Measurements from ENCODE around the gene CAPS2. TPM values are rescaled to one million over a fixed set of nuclear protein-coding genes. Genes with fewer than 3 reads are reported as not detected.

CAPS2 gene
- polyA plus RNA-seq, 6 donors from 2014 or later = 2.1 to 9.4 (median 4.0) TPM

- H3K36me3 Mint-ChIP-seq = no peaks in the 10 kb centered on the region
- ATAC-seq (ENCODE audit: low read depth in 2 of 2) = no peak
- H3K9me3 Mint-ChIP-seq = no peaks in the 10 kb centered on the region
- H3K27ac Mint-ChIP-seq = no peak overlapping the region
- no peak overlapping the region for H3K4me3 Mint-ChIP-seq
- DNase-seq = no peak
- no peaks in the 10 kb centered on the region for H3K27me3 Mint-ChIP-seq
- H3K4me1 Mint-ChIP-seq = no peaks in the 10 kb centered on the region
Measured at GRCh38 chr12:75291014-75291413, 39.1 kb downstream of the CAPS2 start.

GRCh38 chr12:75289753-75290152 is 40.4 kb downstream of the CAPS2 start:
- no peak for DNase-seq
- no peaks in the 10 kb centered on the region for H3K9me3 Mint-ChIP-seq
- H3K4me1 Mint-ChIP-seq = no peaks in the 10 kb centered on the region
- ATAC-seq (ENCODE audit: low read depth in 2 of 2) = no peak
- H3K36me3 Mint-ChIP-seq = no peaks in the 10 kb centered on the region
- no peak overlapping the region for H3K4me3 Mint-ChIP-seq
- H3K27ac Mint-ChIP-seq = no peak overlapping the region
- H3K27me3 Mint-ChIP-seq = no peaks in the 10 kb centered on the region

- no peaks in the 10 kb centered on the region for H3K4me1 Mint-ChIP-seq
- no peak overlapping the region for H3K27ac Mint-ChIP-seq
- H3K9me3 Mint-ChIP-seq = no peaks in the 10 kb centered on the region
- DNase-seq (no peak), ATAC-seq (ENCODE audit: low read depth in 2 of 2) (no peak)
- no peak overlapping the region for H3K4me3 Mint-ChIP-seq
- H3K36me3 Mint-ChIP-seq = no peaks in the 10 kb centered on the region
- no peaks in the 10 kb centered on the region for H3K27me3 Mint-ChIP-seq
Measured at GRCh38 chr12:75288860-75289259, 41.3 kb downstream of the CAPS2 start.

DNA sequence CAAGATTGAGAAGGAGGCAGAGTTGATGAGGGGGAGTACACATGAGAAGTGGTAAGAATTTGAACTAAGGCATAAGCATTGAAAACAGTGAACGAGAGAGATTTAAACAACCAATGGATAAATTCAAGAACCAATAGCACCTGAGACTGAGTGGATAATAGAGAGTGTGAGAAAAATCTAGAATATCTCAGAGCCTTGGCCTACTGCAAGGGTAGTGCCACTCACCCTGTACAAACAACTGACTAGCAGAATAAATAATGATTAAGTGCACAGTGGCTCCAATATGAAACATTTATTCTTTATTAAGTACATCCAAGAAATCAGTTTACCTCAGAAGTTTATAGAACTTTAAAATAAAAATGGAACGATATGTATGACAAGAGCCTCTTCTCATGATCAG is 54.4 kb downstream of the CAPS2 start:
- no peaks in the 10 kb centered on the region for H3K9me3 Mint-ChIP-seq
- ATAC-seq (ENCODE audit: low read depth in 2 of 2) (no peak), DNase-seq (no peak)
- no peak overlapping the region for H3K27ac Mint-ChIP-seq
- H3K4me1 Mint-ChIP-seq = no peaks in the 10 kb centered on the region
- no peaks in the 10 kb centered on the region for H3K27me3 Mint-ChIP-seq
- no peaks in the 10 kb centered on the region for H3K36me3 Mint-ChIP-seq
- no peak overlapping the region for H3K4me3 Mint-ChIP-seq

DNA sequence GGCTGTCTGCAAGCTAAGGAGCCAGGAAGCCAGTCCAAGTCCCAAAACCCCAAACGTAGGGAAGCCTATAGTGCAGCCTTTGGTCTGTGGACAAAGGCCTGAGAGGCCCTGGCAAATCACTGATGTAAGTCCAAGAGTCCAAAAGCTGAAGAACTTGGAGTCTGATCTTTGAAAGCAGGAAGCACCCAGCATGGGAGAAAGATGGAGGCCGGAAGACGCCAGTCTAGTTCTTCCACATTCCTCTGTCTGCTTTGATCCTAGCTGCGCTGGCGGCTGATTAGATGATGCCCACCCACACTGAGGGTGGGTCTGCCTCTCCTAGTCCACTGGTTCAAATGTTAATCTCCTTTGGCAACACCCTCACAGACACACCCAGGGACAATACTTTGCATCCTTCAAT is 58.5 kb downstream of the CAPS2 start:
- H3K4me3 Mint-ChIP-seq = no peak overlapping the region
- H3K27me3 Mint-ChIP-seq = peaks cover 0 to 5% (median 0%) of the 10 kb centered on the region in 3 donors
- no peak overlapping the region for H3K27ac Mint-ChIP-seq
- no peaks in the 10 kb centered on the region for H3K4me1 Mint-ChIP-seq
- DNase-seq = no peak
- no peak for ATAC-seq (ENCODE audit: low read depth in 2 of 2)
- H3K9me3 Mint-ChIP-seq = peaks cover 0 to 3% (median 0%) of the 10 kb centered on the region in 7 donors
- no peaks in the 10 kb centered on the region for H3K36me3 Mint-ChIP-seq

DNA sequence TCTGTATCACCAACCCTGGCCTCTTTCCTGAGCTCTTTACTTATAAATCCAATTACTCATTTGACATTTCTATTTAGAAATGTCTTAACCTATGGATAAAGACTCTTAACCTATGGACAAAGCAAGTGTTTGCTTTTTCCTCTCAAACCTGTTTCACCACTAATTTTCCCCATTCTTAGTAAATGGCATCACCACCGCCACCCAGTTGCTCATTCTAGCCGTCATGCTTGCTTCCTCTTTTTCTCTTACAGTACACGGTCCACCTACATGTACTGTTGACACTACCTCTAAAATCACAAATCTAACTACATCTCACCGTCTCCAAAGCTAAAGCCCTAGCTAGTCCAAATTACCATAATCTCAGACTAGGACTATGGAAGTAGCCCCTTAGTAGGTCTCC is 60.0 kb downstream of the CAPS2 start:
- Mint-ChIP-seq H3K9me3 (peaks cover 5 to 10% (median 7%) of the 10 kb centered on the region in 7 donors), H3K36me3 (no peaks in the 10 kb centered on the region), H3K27me3 (peaks cover 0 to 5% (median 0%) of the 10 kb centered on the region in 3 donors), H3K4me1 (no peaks in the 10 kb centered on the region), H3K27ac (peak overlapping the region in 1 of 6 donors; percentile 10), H3K4me3 (no peak overlapping the region)
- ATAC-seq (ENCODE audit: low read depth in 2 of 2) = no peak
- no peak for DNase-seq

- Mint-ChIP-seq H3K27me3 (peaks cover 0 to 5% (median 0%) of the 10 kb centered on the region in 3 donors), H3K4me1 (no peaks in the 10 kb centered on the region), H3K36me3 (no peaks in the 10 kb centered on the region), H3K27ac (no peak overlapping the region), H3K9me3 (peaks cover 5 to 14% (median 7%) of the 10 kb centered on the region in 7 donors), H3K4me3 (no peak overlapping the region)
- ATAC-seq (ENCODE audit: low read depth in 2 of 2) = no peak
- no peak for DNase-seq
Measured at GRCh38 chr12:75269209-75269608, 60.9 kb downstream of the CAPS2 start.

DNA sequence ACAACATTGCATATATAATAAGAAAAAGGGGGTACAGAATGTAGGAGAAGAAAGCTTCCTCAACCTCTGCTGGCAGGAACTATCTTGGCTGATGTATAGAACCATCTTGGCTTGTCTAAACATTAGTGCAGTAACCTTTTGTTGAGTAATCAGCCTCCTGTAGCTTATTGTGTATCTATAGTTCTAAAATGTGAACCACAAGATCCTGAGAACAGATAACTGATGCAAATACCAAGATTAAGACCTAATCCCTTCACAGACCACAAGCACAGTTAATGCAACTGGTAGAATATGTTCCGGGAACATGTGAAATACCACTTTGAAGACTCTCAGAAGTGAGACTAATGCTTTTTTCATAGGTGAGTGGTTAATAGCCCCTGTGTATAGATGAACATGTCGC is 69.8 kb downstream of the CAPS2 start:
- ATAC-seq (ENCODE audit: low read depth in 2 of 2) (no peak), DNase-seq (no peak)
- Mint-ChIP-seq H3K27me3 (no peaks in the 10 kb centered on the region), H3K4me3 (no peak overlapping the region), H3K27ac (no peak overlapping the region), H3K9me3 (peaks cover 0 to 7% (median under 1%) of the 10 kb centered on the region in 7 donors), H3K4me1 (no peaks in the 10 kb centered on the region), H3K36me3 (no peaks in the 10 kb centered on the region)

DNA sequence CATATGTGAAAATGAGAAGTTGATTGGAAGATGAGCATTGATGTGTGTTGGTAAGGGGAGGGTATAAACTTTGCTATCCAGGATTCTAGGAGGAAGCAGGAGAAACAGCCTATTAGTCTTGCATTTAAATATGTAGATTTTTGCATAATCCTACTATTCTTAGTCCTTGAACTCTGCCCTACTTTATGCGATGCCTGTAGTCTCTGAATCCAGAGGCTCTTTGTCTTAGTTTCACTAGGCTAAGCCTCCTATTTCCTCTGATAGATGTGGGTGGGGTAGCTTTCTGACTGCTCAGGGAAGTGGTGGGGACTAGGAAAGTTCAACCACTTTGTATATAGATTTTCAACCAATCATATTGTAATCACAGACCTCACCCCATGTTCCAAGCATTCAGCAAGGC is 71.0 kb downstream of the CAPS2 start:
- no peak for DNase-seq
- no peak for ATAC-seq (ENCODE audit: low read depth in 2 of 2)
- Mint-ChIP-seq H3K4me1 (no peaks in the 10 kb centered on the region), H3K27ac (no peak overlapping the region), H3K9me3 (no peaks in the 10 kb centered on the region), H3K36me3 (no peaks in the 10 kb centered on the region), H3K4me3 (no peak overlapping the region), H3K27me3 (no peaks in the 10 kb centered on the region)

- no peak for ATAC-seq (ENCODE audit: low read depth in 2 of 2)
- H3K9me3 Mint-ChIP-seq = peaks cover 0 to 5% (median 0%) of the 10 kb centered on the region in 7 donors
- H3K27ac Mint-ChIP-seq = no peak overlapping the region
- no peaks in the 10 kb centered on the region for H3K4me1 Mint-ChIP-seq
- DNase-seq = no peak
- no peaks in the 10 kb centered on the region for H3K36me3 Mint-ChIP-seq
- no peak overlapping the region for H3K4me3 Mint-ChIP-seq
- no peaks in the 10 kb centered on the region for H3K27me3 Mint-ChIP-seq
Measured at GRCh38 chr12:75257510-75257909, 72.6 kb downstream of the CAPS2 start.

GRCh38 chr12:75245108-75245507 is 85.0 kb downstream of the CAPS2 start:
- Mint-ChIP-seq H3K27ac (no peak overlapping the region), H3K36me3 (peaks cover 0 to 7% of the 10 kb centered on the region in 2 donors), H3K27me3 (peaks cover 0 to 3% (median 0%) of the 10 kb centered on the region in 3 donors), H3K4me1 (no peaks in the 10 kb centered on the region), H3K4me3 (no peak overlapping the region), H3K9me3 (peaks cover 0 to 11% (median 5%) of the 10 kb centered on the region in 7 donors)
- no peak for DNase-seq
- no peak for ATAC-seq (ENCODE audit: low read depth in 2 of 2)

- Mint-ChIP-seq H3K9me3 (peaks cover 3 to 11% (median 5%) of the 10 kb centered on the region in 7 donors), H3K27ac (no peak overlapping the region), H3K27me3 (peaks cover 0 to 6% (median 0%) of the 10 kb centered on the region in 3 donors), H3K36me3 (peaks cover 0 to 7% of the 10 kb centered on the region in 2 donors), H3K4me3 (no peak overlapping the region), H3K4me1 (no peaks in the 10 kb centered on the region)
- no peak for ATAC-seq (ENCODE audit: low read depth in 2 of 2)
- DNase-seq = no peak
Measured at GRCh38 chr12:75239987-75240386, 90.1 kb downstream of the CAPS2 start.

DNA sequence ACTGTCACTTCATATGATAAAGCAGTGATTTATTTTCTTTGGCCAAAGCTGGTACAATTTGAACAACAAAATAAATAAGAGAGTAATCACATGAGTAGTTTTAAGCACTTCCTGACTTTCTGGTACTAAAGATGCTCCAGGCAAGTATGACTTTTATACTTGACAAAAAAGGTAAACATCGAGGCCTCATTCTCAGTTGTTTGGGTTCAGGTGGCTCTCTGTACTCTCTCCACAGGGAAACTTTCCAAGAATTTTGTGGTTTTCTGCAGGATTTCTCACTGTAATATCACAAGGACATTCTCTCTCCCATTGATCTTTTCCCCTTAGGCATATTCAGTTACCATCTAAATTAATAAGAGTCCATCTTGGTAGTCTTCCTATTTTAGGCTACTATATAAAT is 93.9 kb downstream of the CAPS2 start:
- DNase-seq (no peak), ATAC-seq (ENCODE audit: low read depth in 2 of 2) (no peak)
- peaks cover 2 to 15% (median 6%) of the 10 kb centered on the region in 7 donors for H3K9me3 Mint-ChIP-seq
- no peaks in the 10 kb centered on the region for H3K4me1 Mint-ChIP-seq
- peaks cover 0 to 7% of the 10 kb centered on the region in 2 donors for H3K36me3 Mint-ChIP-seq
- H3K27me3 Mint-ChIP-seq = peaks cover 0 to 3% (median 0%) of the 10 kb centered on the region in 3 donors
- H3K27ac Mint-ChIP-seq = no peak overlapping the region
- no peak overlapping the region for H3K4me3 Mint-ChIP-seq

DNA sequence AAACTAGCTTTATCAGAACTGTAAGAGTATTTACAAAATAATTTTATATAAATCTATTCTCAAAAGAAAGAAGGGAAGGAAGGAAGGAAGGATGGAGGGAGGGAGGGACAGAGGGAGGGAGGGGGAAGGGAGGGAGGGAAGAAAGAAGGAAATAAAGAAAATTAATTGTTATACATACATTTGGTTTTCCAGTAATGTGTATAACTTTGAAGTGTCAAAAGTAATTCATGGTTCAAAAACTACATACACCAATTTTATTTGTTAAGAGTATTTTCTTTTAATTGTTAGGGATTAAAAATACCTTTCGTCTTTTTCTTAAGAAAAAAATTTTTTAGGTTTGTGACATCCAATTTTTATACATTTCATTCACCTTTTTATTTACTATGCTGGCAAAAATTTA is 103.0 kb downstream of the CAPS2 start:
- ATAC-seq (ENCODE audit: low read depth in 2 of 2) (no peak), DNase-seq (no peak)
- H3K27me3 Mint-ChIP-seq = no peaks in the 10 kb centered on the region
- no peak overlapping the region for H3K27ac Mint-ChIP-seq
- no peaks in the 10 kb centered on the region for H3K4me1 Mint-ChIP-seq
- peaks cover 0 to 20% (median 7%) of the 10 kb centered on the region in 7 donors for H3K9me3 Mint-ChIP-seq
- H3K36me3 Mint-ChIP-seq = no peaks in the 10 kb centered on the region
- H3K4me3 Mint-ChIP-seq = no peak overlapping the region
